ENCODE data around the gene CXCL9.

CXCL9 gene

GRCh38 chr4:75953509-75953908 is 53.8 kb downstream of the CXCL9 start:
- no peak for DNase-seq

Measured in activated T-cell treated with anti-CD3 and anti-CD28 coated beads, Interleukin-2, amount 50 U/mL, for 1 hour (primary cell).